ENCODE data around the gene CACNA1C.

The CACNA1C gene

GRCh38 chr12:2260441-2260840 lies 207.7 kb downstream of the CACNA1C start:
- no peak for DNase-seq

GRCh38 chr12:2261708-2262107 lies 208.9 kb downstream of the CACNA1C start:
- DNase-seq, result no peak

- no peak for DNase-seq
These were observed 209.7 kb downstream of the CACNA1C start for GRCh38 chr12:2262449-2262848.

- no peak for DNase-seq
These were observed 211.1 kb downstream of the CACNA1C start for GRCh38 chr12:2263901-2264300.

GRCh38 chr12:2264651-2265232 lies 212.0 kb downstream of the CACNA1C start:
- no peak for DNase-seq

GRCh38 chr12:2265461-2266167 lies 212.8 kb downstream of the CACNA1C start:
- DNase-seq, result no peak

- no peak for DNase-seq
These were observed 214.2 kb downstream of the CACNA1C start for GRCh38 chr12:2266666-2267620.

GRCh38 chr12:2267703-2268470 lies 215.1 kb downstream of the CACNA1C start:
- no peak for DNase-seq

GRCh38 chr12:2268471-2269286 lies 215.9 kb downstream of the CACNA1C start:
- DNase-seq, result no peak

- DNase-seq, result no peak
These were observed 218.1 kb downstream of the CACNA1C start for GRCh38 chr12:2270846-2271245.

GRCh38 chr12:2271961-2272360 lies 219.2 kb downstream of the CACNA1C start:
- DNase-seq, result no peak

GRCh38 chr12:2273288-2273687 lies 220.5 kb downstream of the CACNA1C start:
- no peak for DNase-seq

- DNase-seq, result no peak
These were observed 221.0 kb downstream of the CACNA1C start for GRCh38 chr12:2273751-2274150.

GRCh38 chr12:2274733-2275132 lies 221.9 kb downstream of the CACNA1C start:
- DNase-seq, result no peak

GRCh38 chr12:2276288-2277033 lies 223.7 kb downstream of the CACNA1C start:
- no peak for DNase-seq

- no peak for DNase-seq
These were observed 224.8 kb downstream of the CACNA1C start for GRCh38 chr12:2277492-2278155.

- DNase-seq, result no peak
These were observed 228.7 kb downstream of the CACNA1C start for GRCh38 chr12:2281446-2281845.

- DNase-seq, result no peak
These were observed 229.5 kb downstream of the CACNA1C start for GRCh38 chr12:2282318-2282717.

- DNase-seq, result no peak
These were observed 230.7 kb downstream of the CACNA1C start for GRCh38 chr12:2283480-2283879.

GRCh38 chr12:2283916-2284315 lies 231.1 kb downstream of the CACNA1C start:
- DNase-seq, result no peak
